Measurements from ENCODE around the gene SRBD1. TPM values are rescaled to one million over a fixed set of nuclear protein-coding genes. Genes with fewer than 3 reads are reported as not detected.
A peak's percentile ranks its signal among the peaks of the same experiment; 100 is the strongest.

SRBD1 gene
- total and polyA plus RNA-seq, 2 donors (not counting 1 experiment from before 2014, with no cell fraction given), result 9.6 to 18.7 TPM

GRCh38 chr2:45614871-45615415, 3.9 kb upstream of the SRBD1 start:
- TF ChIP-seq, protein P1, sequence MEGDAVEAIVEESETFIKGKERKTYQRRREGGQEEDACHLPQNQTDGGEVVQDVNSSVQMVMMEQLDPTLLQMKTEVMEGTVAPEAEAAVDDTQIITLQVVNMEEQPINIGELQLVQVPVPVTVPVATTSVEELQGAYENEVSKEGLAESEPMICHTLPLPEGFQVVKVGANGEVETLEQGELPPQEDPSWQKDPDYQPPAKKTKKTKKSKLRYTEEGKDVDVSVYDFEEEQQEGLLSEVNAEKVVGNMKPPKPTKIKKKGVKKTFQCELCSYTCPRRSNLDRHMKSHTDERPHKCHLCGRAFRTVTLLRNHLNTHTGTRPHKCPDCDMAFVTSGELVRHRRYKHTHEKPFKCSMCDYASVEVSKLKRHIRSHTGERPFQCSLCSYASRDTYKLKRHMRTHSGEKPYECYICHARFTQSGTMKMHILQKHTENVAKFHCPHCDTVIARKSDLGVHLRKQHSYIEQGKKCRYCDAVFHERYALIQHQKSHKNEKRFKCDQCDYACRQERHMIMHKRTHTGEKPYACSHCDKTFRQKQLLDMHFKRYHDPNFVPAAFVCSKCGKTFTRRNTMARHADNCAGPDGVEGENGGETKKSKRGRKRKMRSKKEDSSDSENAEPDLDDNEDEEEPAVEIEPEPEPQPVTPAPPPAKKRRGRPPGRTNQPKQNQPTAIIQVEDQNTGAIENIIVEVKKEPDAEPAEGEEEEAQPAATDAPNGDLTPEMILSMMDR (conservative IDR thresholded peaks at IDR 0.05 in 1 of 2, IDR thresholded peaks at IDR 0.05 in 1 of 2; ENCODE audit: low read depth in 1 of 2, low read length in 2 of 2), result no peak
- no peak for TF ChIP-seq EZH2 (IDR thresholded peaks at IDR 0.05; ENCODE audit: low read length, missing control alignments)
- no peaks in the 10 kb centered on the region for H3K36me3 ChIP-seq (ENCODE audit: control insufficient read depth, insufficient read depth, low read length)
- H3K27ac ChIP-seq (ENCODE audit: insufficient read depth, low read length), result no peak overlapping the region
- peaks cover 5% of the 10 kb centered on the region for H3K4me1 ChIP-seq (ENCODE audit: control insufficient read depth, extremely low read depth, insufficient read depth, low read length)
- no peaks in the 10 kb centered on the region for H3K27me3 ChIP-seq (ENCODE audit: control insufficient read depth, insufficient read depth, low read length)
- H3K79me2 ChIP-seq (ENCODE audit: control insufficient read depth, insufficient read depth, low read length), result peaks cover 1% of the 10 kb centered on the region
- H3K4me2 ChIP-seq (ENCODE audit: extremely low read depth, insufficient read depth, low read length), result no peak overlapping the region
- H3K4me3 ChIP-seq (replicated peaks in 1 of 4; ENCODE audit: control extremely low read depth in 1 of 4, insufficient read depth in 1 of 4, low read depth in 3 of 4, low read length in 4 of 4), result no peak overlapping the region
- H2AFZ ChIP-seq (ENCODE audit: low read length), result no peak overlapping the region
- no peaks in the 10 kb centered on the region for H4K20me1 ChIP-seq (ENCODE audit: control insufficient read depth, extremely low read depth, insufficient read depth, low read length)
- H3K9ac ChIP-seq (ENCODE audit: insufficient read depth, low read length), result no peak overlapping the region
- DNase-seq (ENCODE audit: low read depth in 2 of 2), result no peak
- no peaks in the 10 kb centered on the region for H3K9me3 ChIP-seq (ENCODE audit: control insufficient read depth, insufficient read depth, low read depth, low read length)

DNA sequence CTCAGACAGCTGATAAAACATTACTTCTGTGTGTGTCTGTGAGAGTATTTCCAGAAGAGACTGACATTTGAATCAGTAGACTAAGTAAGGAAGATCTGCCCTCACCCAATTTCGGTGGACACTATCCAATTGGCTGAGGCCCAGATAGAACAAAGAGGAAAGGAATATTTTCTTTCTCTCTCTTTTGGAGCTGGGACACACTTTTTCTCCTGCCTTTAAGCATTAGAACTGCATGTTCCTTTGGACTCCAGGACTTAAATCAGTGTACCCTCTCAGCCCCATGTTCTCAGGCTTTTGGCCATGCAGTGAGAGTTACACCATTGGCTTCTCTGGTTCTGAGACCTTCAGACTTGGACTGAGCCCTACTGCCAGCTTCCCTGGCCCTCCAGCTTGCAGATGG, 3.3 kb upstream of the SRBD1 start:
- Histone ChIP-seq H3K36me3 (ENCODE audit: control insufficient read depth, insufficient read depth, low read length) (no peaks in the 10 kb centered on the region), H3K4me2 (ENCODE audit: extremely low read depth, insufficient read depth, low read length) (no peak overlapping the region), H3K9ac (ENCODE audit: insufficient read depth, low read length) (no peak overlapping the region), H4K20me1 (ENCODE audit: control insufficient read depth, extremely low read depth, insufficient read depth, low read length) (no peaks in the 10 kb centered on the region), H3K4me1 (ENCODE audit: control insufficient read depth, extremely low read depth, insufficient read depth, low read length) (peaks cover 5% of the 10 kb centered on the region), H3K9me3 (ENCODE audit: control insufficient read depth, insufficient read depth, low read depth, low read length) (no peaks in the 10 kb centered on the region), H2AFZ (ENCODE audit: low read length) (no peak overlapping the region), H3K4me3 (replicated peaks in 1 of 4; ENCODE audit: control extremely low read depth in 1 of 4, insufficient read depth in 1 of 4, low read depth in 3 of 4, low read length in 4 of 4) (no peak overlapping the region), H3K27me3 (ENCODE audit: control insufficient read depth, insufficient read depth, low read length) (no peaks in the 10 kb centered on the region), H3K27ac (ENCODE audit: insufficient read depth, low read length) (no peak overlapping the region), H3K79me2 (ENCODE audit: control insufficient read depth, insufficient read depth, low read length) (peaks cover 5% of the 10 kb centered on the region)
- no peak for DNase-seq (ENCODE audit: low read depth in 2 of 2)
- TF ChIP-seq, protein P1 (conservative IDR thresholded peaks at IDR 0.05 in 1 of 2, IDR thresholded peaks at IDR 0.05 in 1 of 2; ENCODE audit: low read depth in 1 of 2, low read length in 2 of 2), result no peak
- TF ChIP-seq EZH2 (IDR thresholded peaks at IDR 0.05; ENCODE audit: low read length, missing control alignments), result no peak

DNA sequence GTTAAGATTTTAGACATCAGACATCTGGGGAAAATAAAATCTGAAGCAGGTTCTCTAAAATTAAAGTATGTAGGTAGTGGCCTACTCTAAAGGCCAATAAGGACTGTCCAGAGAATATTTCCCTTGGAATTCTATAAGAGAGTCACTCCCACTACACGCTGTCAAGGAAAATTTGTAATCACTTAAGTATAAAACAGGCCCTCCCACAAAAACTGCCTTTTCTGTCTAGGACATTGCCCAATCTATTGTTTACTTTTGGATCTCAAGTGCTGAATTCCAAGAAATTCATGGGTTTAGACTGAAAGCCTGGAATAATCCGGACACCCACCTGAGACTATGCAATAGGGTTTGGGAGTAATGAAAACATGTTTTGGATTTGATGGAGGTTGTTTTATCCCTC, 1.7 kb upstream of the SRBD1 start:
- Histone ChIP-seq H3K27me3 (ENCODE audit: control insufficient read depth, insufficient read depth, low read length) (no peaks in the 10 kb centered on the region), H3K4me3 (replicated peaks in 1 of 4; ENCODE audit: control extremely low read depth in 1 of 4, insufficient read depth in 1 of 4, low read depth in 3 of 4, low read length in 4 of 4) (no peak overlapping the region), H3K4me1 (ENCODE audit: control insufficient read depth, extremely low read depth, insufficient read depth, low read length) (peaks cover 5% of the 10 kb centered on the region), H3K27ac (ENCODE audit: insufficient read depth, low read length) (no peak overlapping the region), H2AFZ (ENCODE audit: low read length) (no peak overlapping the region), H3K36me3 (ENCODE audit: control insufficient read depth, insufficient read depth, low read length) (no peaks in the 10 kb centered on the region), H3K9me3 (ENCODE audit: control insufficient read depth, insufficient read depth, low read depth, low read length) (no peaks in the 10 kb centered on the region), H3K4me2 (ENCODE audit: extremely low read depth, insufficient read depth, low read length) (no peak overlapping the region), H3K79me2 (ENCODE audit: control insufficient read depth, insufficient read depth, low read length) (peaks cover 10% of the 10 kb centered on the region), H4K20me1 (ENCODE audit: control insufficient read depth, extremely low read depth, insufficient read depth, low read length) (no peaks in the 10 kb centered on the region), H3K9ac (ENCODE audit: insufficient read depth, low read length) (no peak overlapping the region)
- TF ChIP-seq, protein P1 (conservative IDR thresholded peaks at IDR 0.05 in 1 of 2, IDR thresholded peaks at IDR 0.05 in 1 of 2; ENCODE audit: low read depth in 1 of 2, low read length in 2 of 2), result no peak
- no peak for TF ChIP-seq EZH2 (IDR thresholded peaks at IDR 0.05; ENCODE audit: low read length, missing control alignments)
- DNase-seq (ENCODE audit: low read depth in 2 of 2), result peak in 1 of 2 donors; percentile 68

Data from fibroblast of lung (primary cell).